IMR-90 (cell line): Measurements from ENCODE around the gene TAF4. TPM values are rescaled to one million over a fixed set of nuclear protein-coding genes. Genes with fewer than 3 reads are reported as not detected.
A peak's percentile ranks its signal among the peaks of the same experiment; 100 is the strongest.

ENCODE experiments used
- ATAC-seq: fragments of 200-7000 bp; cut with Tn5 transposase; 2 replicates; pipeline ENCODE4 v1.9.1; 2020; ENCODE audit warnings: low read depth, mild to moderate bottlenecking, moderate library complexity
- BruUV-seq: library from RNA; stranded (reverse); fragments of 400-500 nt; replicated peaks from 2 replicates; lab custom pipeline; 2021; lab: Mats Ljungman, UMichigan
- CTCF ChIA-PET: fragments of 300-600 bp; formaldehyde crosslinking; extraction: SDS; loops from one replicate; lab custom pipeline; 2021; ENCODE audit warnings: antibody characterized with exemption; lab: Yijun Ruan, JAX
- POLR2A ChIA-PET: fragments of 300-600 bp; sonication (Branson Sonifier 250); formaldehyde crosslinking; loops from one replicate; lab custom pipeline; 2022; ENCODE audit warnings: antibody characterized with exemption; ENCODE audit not compliant: unreplicated experiment; lab: Charles Lee
- DNase-seq: peaks from one replicate; pipeline ENCODE4 v3.0.0; 2013
- H2AFZ ChIP-seq: replicated peaks from 2 replicates; pipeline ENCODE3; 2013; ENCODE audit warnings: low read length, mild to moderate bottlenecking; ENCODE audit not compliant: poor library complexity
- H2AK5ac ChIP-seq: 2 replicates; pipeline ENCODE4 v1.6.1; 2013; ENCODE audit warnings: low read depth, low read length, inconsistent platforms
- H2AK9ac ChIP-seq: replicated peaks from 2 replicates; pipeline ENCODE3; 2013; ENCODE audit warnings: mild to moderate bottlenecking, low read depth, low read length, moderate library complexity; ENCODE audit not compliant: poor library complexity
- H2BK120ac ChIP-seq: 2 replicates; pipeline ENCODE4 v1.6.1; 2013; ENCODE audit warnings: low read depth, low read length, inconsistent platforms
- H2BK15ac ChIP-seq: 3 replicates; pipeline ENCODE4 v1.6.1; 2013; ENCODE audit warnings: low read depth, low read length, inconsistent platforms
- H2BK20ac ChIP-seq: 2 replicates; pipeline ENCODE4 v1.6.1; 2013; ENCODE audit warnings: low read depth, mild to moderate bottlenecking, inconsistent platforms, low read length, moderate library complexity
- H2BK5ac ChIP-seq: 2 replicates; pipeline ENCODE4 v1.6.1; 2013; ENCODE audit warnings: mild to moderate bottlenecking, low read depth, low read length, inconsistent platforms; ENCODE audit not compliant: poor library complexity, severe bottlenecking
- H3K14ac ChIP-seq: replicated peaks from 2 replicates; pipeline ENCODE4 v1.6.1; 2013; ENCODE audit warnings: low read depth, low read length, inconsistent platforms
- H3K18ac ChIP-seq: 2 replicates; pipeline ENCODE4 v1.6.1; 2013; ENCODE audit warnings: low read depth, low read length, control low read depth
- H3K23ac ChIP-seq: 2 replicates; pipeline ENCODE4 v1.6.1; 2013; ENCODE audit warnings: low read depth, low read length, inconsistent platforms
- H3K27ac ChIP-seq: 2 replicates; pipeline ENCODE4 v1.5.1; 2013; ENCODE audit warnings: mild to moderate bottlenecking, control low read depth, low read length; ENCODE audit not compliant: insufficient read depth
- H3K27me3 ChIP-seq: 2 replicates; pipeline ENCODE4 v1.6.1; 2013; ENCODE audit warnings: low read length; ENCODE audit not compliant: control insufficient read depth, insufficient read depth
- H3K36me3 ChIP-seq: 2 replicates; pipeline ENCODE4 v1.6.1; 2013; ENCODE audit warnings: low read length, mixed read lengths; ENCODE audit not compliant: control insufficient read depth, insufficient read depth
- H3K4ac ChIP-seq: 2 replicates; pipeline ENCODE4 v1.6.1; 2013; ENCODE audit warnings: low read depth, low read length, inconsistent platforms
- H3K4me1 ChIP-seq: 2 replicates; pipeline ENCODE4 v1.6.1; 2013; ENCODE audit warnings: low read length, mixed read lengths; ENCODE audit not compliant: control insufficient read depth, insufficient read depth
- H3K4me2 ChIP-seq: 2 replicates; pipeline ENCODE4 v1.6.1; 2013; ENCODE audit warnings: low read depth, mild to moderate bottlenecking, control low read depth, low read length, moderate library complexity
- H3K4me3 ChIP-seq: 2 replicates; pipeline ENCODE4 v1.5.1; 2013; ENCODE audit warnings: low read depth, mild to moderate bottlenecking, control low read depth, low read length, moderate library complexity; ENCODE audit not compliant: insufficient read depth
- H3K56ac ChIP-seq: 2 replicates; pipeline ENCODE4 v1.6.1; 2013; ENCODE audit warnings: low read length, inconsistent platforms; ENCODE audit not compliant: insufficient read depth; ENCODE audit errors: extremely low read depth
- H3K79me1 ChIP-seq, 2 experiments: 2 replicates each; pipeline ENCODE4 v1.6.1; 2013; ENCODE audit warnings: low read length in 2 of 2, inconsistent platforms in 1 of 2, low read depth in 1 of 2
- H3K9ac ChIP-seq: 2 replicates; pipeline ENCODE4 v1.6.1; 2013; ENCODE audit warnings: low read depth, low read length, control low read depth
- H3K9me1 ChIP-seq: 2 replicates; pipeline ENCODE4 v1.6.1; 2013; ENCODE audit warnings: low read length, inconsistent platforms; ENCODE audit not compliant: insufficient read depth
- H3K9me3 ChIP-seq: 2 replicates; pipeline ENCODE4 v1.6.1; 2013; ENCODE audit warnings: low read length; ENCODE audit not compliant: control insufficient read depth, insufficient read depth
- H4K20me1 ChIP-seq: 2 replicates; pipeline ENCODE4 v1.6.1; 2013; ENCODE audit warnings: low read length, inconsistent platforms; ENCODE audit not compliant: insufficient read depth
- H4K5ac ChIP-seq: 2 replicates; pipeline ENCODE4 v1.6.1; 2013; ENCODE audit warnings: mild to moderate bottlenecking, low read depth, low read length, control low read depth
- H4K8ac ChIP-seq, 2 experiments: 2 replicates each; pipeline ENCODE4 v1.6.1; 2013; ENCODE audit warnings: low read depth in 2 of 2, low read length in 2 of 2, control low read depth in 1 of 2, inconsistent platforms in 1 of 2
- H4K91ac ChIP-seq: 2 replicates; pipeline ENCODE4 v1.6.1; 2013; ENCODE audit warnings: low read depth, low read length, inconsistent platforms; ENCODE audit not compliant: insufficient read depth
- BHLHE40 ChIP-seq: fragments of 150-350 bp; IDR thresholded peaks from 2 replicates; pipeline ENCODE4 v1.6.1; 2016; ENCODE audit warnings: mild to moderate bottlenecking, low read depth, low read length
- CEBPB ChIP-seq: IDR thresholded peaks from 2 replicates; pipeline ENCODE4 v1.6.1; 2012; ENCODE audit warnings: low read depth, low read length, improper control_type of control experiment
- CHD1 ChIP-seq: IDR thresholded peaks from 2 replicates; pipeline ENCODE4 v1.6.1; 2012; ENCODE audit warnings: low read depth, low read length, improper control_type of control experiment
- CTCF ChIP-seq: conservative IDR thresholded peaks from 2 replicates; pipeline ENCODE4 v1.5.1; 2012; ENCODE audit warnings: mild to moderate bottlenecking, low read depth, low read length, improper control_type of control experiment
- FOS ChIP-seq: fragments of 150-350 bp; IDR thresholded peaks from 2 replicates; pipeline ENCODE4 v1.6.1; 2016; ENCODE audit warnings: low read depth, low read length
- MAFK ChIP-seq: IDR thresholded peaks from 2 replicates; pipeline ENCODE4 v1.6.1; 2012; ENCODE audit warnings: low read depth, low read length, improper control_type of control experiment
- MAZ ChIP-seq: IDR thresholded peaks from 2 replicates; pipeline ENCODE4 v1.6.1; 2012; ENCODE audit warnings: low read depth, mild to moderate bottlenecking, low read length, improper control_type of control experiment, moderate library complexity, borderline replicate concordance
- MXI1 ChIP-seq: IDR thresholded peaks from 2 replicates; pipeline ENCODE4 v1.6.1; 2012; ENCODE audit warnings: low read depth, mild to moderate bottlenecking, low read length, moderate library complexity, borderline replicate concordance
- NFE2L2 ChIP-seq: fragments of 150-350 bp; IDR thresholded peaks from 2 replicates; pipeline ENCODE4 v1.6.1; 2016; ENCODE audit warnings: low read depth, mild to moderate bottlenecking, low read length
- POLR2A ChIP-seq: IDR thresholded peaks from 2 replicates; pipeline ENCODE4 v1.6.1; 2012; ENCODE audit warnings: mild to moderate bottlenecking, low read depth, low read length
- RAD21 ChIP-seq: IDR thresholded peaks from 2 replicates; pipeline ENCODE4 v1.6.1; 2012; ENCODE audit warnings: low read length, improper control_type of control experiment
- RCOR1 ChIP-seq: IDR thresholded peaks from 2 replicates; pipeline ENCODE4 v1.6.1; 2012; ENCODE audit warnings: mild to moderate bottlenecking, low read length, improper control_type of control experiment; ENCODE audit not compliant: insufficient replicate concordance
- RFX5 ChIP-seq: IDR thresholded peaks from 2 replicates; pipeline ENCODE4 v1.8.0; 2012; ENCODE audit warnings: low read depth, mild to moderate bottlenecking, low read length, moderate library complexity
- SMC3 ChIP-seq: fragments of 150-350 bp; IDR thresholded peaks from 2 replicates; pipeline ENCODE4 v1.6.1; 2016; ENCODE audit warnings: low read depth, mild to moderate bottlenecking, antibody characterized with exemption, low read length, moderate library complexity
- WGBS, 2 experiments: methylation state at CpG; one replicate each; pipeline versions ENCODE4 v1.1.5 to v1.1.7; 2013; ENCODE audit warnings: missing lambda C conversion rate in 2 of 2; ENCODE audit not compliant: insufficient read length in 1 of 2; ENCODE audit errors: extremely low coverage in 2 of 2; 5-methylcytosine and 5-hydroxymethylcytosine counted together
- dilution Hi-C: fragments of 300-500 bp; cut with HindIII; formaldehyde crosslinking; loops from one replicate; pipeline ENCODE4 v1.14.3; 2018; ENCODE audit warnings: low sequenced_read_pairs; ENCODE audit not compliant: unreplicated experiment
- in situ Hi-C: fragments of 300-500 bp; cut with MboI; formaldehyde crosslinking; loops from 3 replicates; pipeline ENCODE4 v1.14.3; 2019; ENCODE audit warnings: low sequenced_read_pairs, inconsistent platforms, mixed read lengths
- intact Hi-C: fragments of 100-400 bp; cut with micrococcal nuclease; formaldehyde crosslinking; loops from 2 replicates; pipeline ENCODE4 v1.10.0; 2022
- polyA plus RNA-seq, 3 experiments: library from polyadenylated mRNA; depleted of rRNA; stranded (reverse); fragments of >200 nt; gene quantifications; 2 replicates each; pipeline ENCODE4 v1.2.3, GENCODE V29; 2012; ENCODE audit warnings: low replicate concordance in 1 of 3
- total RNA-seq: library from RNA; depleted of rRNA; stranded (reverse); fragments of >200 nt; gene quantifications from 2 replicates; pipeline ENCODE4 v1.2.3, GENCODE V29; 2012
- TF ChIP-seq, protein P1 (sequence below): fragments of 150-350 bp; IDR thresholded peaks from 2 replicates; pipeline ENCODE4 v1.6.1; 2017; ENCODE audit warnings: mild to moderate bottlenecking, antibody characterized with exemption, low read length, low read depth

TAF4 gene
- total and polyA plus RNA-seq, 2 of the 4 experiments (the other 2 are of a cell fraction), result 1.4 to 5.1 TPM

DNA sequence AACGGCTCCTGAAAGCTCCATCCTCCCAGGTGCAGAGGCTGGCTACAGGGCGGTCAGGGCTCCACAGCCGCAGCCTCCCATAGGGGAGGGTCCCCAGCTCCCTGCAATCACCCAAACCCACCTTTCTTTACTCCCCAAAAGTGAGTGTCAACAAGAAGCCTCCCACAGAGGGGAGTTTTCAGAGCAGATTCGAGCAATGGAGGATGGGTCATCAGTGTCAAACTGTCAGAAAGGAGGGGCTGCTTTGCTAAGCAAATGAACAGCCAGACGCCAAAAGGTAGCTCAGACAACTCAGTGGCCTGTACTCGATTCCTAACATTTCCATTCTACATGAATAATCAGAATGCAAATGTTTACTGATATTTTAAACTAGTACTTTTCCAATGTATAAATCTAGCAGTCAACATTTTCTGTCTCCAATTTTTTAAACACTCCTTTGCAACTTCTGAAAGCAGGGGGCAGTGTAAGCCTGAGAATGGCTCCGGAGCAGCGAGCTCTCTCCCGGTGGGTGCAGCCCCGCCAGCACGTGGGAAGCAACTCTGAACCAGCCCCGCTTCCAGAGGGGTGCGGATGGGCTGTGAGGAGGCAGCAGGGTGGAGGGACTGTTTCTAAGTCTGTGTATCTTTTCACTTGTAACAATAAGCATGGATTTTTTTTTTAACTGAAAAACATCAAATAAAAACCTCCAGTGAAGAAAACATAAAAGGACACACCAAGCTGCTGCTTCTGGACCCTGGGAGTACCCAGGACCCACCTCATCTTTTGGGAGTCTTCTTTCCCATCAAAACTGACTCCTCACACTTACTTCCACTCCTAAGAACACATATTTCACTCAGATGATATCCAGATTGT, 54.9 kb downstream of the TAF4 start:
- no peak overlapping the region for H2BK20ac ChIP-seq
- H3K14ac ChIP-seq, result no peak overlapping the region
- H4K20me1 ChIP-seq, result peaks cover 27% of the 10 kb centered on the region
- no peak overlapping the region for H2BK15ac ChIP-seq
- CTCF ChIA-PET, result interaction anchor here (0.8 to 1.9 kb wide), 6 partner anchors 8 to 176 kb away, joined by 3 to 8 read pairs (median 4); no protein-coding TSS in a partner anchor
- H3K23ac ChIP-seq, result no peak overlapping the region
- H2AK5ac ChIP-seq, result no peak overlapping the region
- H2AK9ac ChIP-seq, result no peak overlapping the region
- no peak overlapping the region for H4K91ac ChIP-seq
- H4K8ac ChIP-seq, result no peak overlapping the region
- H3K9me1 ChIP-seq, result 0 out of 2 replicates have a peak, but pooled peaks cover 3% of the 10 kb centered on the region
- no peak overlapping the region for H3K4me2 ChIP-seq
- H3K9me3 ChIP-seq, result no peaks in the 10 kb centered on the region
- H2AFZ ChIP-seq, result peak overlapping the region; percentile 62
- intact Hi-C loops (loop anchor here (1.0 to 10.0 kb wide), 5 partner anchors 113 to 374 kb away; partner anchors contain the start of gene RPS21), in situ Hi-C loops (loop anchor here (25.0 kb wide), 1 partner anchor 377 kb away; the partner anchor contains the start of gene RPS21), dilution Hi-C loops (no loop called here)
- no peaks in the 10 kb centered on the region for H3K27me3 ChIP-seq
- no peak overlapping the region for H2BK5ac ChIP-seq
- no peak overlapping the region for H3K18ac ChIP-seq
- H3K4ac ChIP-seq, result no peak overlapping the region
- peaks cover 2% of the 10 kb centered on the region; the same call in 1 of the 2 replicates for H3K4me1 ChIP-seq
- no CpG with 5 or more reads among the region's 13 CpGs for WGBS, 2 experiments
- no peak overlapping the region for H3K27ac ChIP-seq
- H4K5ac ChIP-seq, result no peak overlapping the region
- H3K4me3 ChIP-seq, result no peak overlapping the region
- H3K9ac ChIP-seq, result no peak overlapping the region
- H2BK120ac ChIP-seq, result no peak overlapping the region
- no peak overlapping the region for H3K56ac ChIP-seq
- H3K36me3 ChIP-seq, result peaks cover 45% of the 10 kb centered on the region
- H3K79me1 ChIP-seq, result peaks cover 8 to 32% of the 10 kb centered on the region in 2 experiments; a peak in 3 of 4 replicates
- peak; percentile 55 for DNase-seq
- peak; percentile 91 for ATAC-seq
- POLR2A ChIA-PET, result interaction anchor here (0.6 kb wide), 2 partner anchors 15 to 177 kb away, joined by 3 to 12 read pairs; no protein-coding TSS in a partner anchor
- no TSS peak for BruUV-seq
- peak; percentile 64; the same call in 1 of the 2 replicates for TF ChIP-seq MAZ
- no peak for TF ChIP-seq RCOR1
- no peak for TF ChIP-seq RFX5
- TF ChIP-seq CEBPB, result no peak
- peak; percentile 89; the same call in 1 of the 2 replicates for TF ChIP-seq MXI1
- TF ChIP-seq FOS, result no peak
- 0 out of 2 replicates have a peak, but pooled peaks have one; percentile 38 for TF ChIP-seq BHLHE40
- TF ChIP-seq CHD1, result no peak
- TF ChIP-seq NFE2L2, result no peak
- TF ChIP-seq CTCF, result peak; percentile 88
- TF ChIP-seq POLR2A, result no peak
- no peak for TF ChIP-seq MAFK
- TF ChIP-seq SMC3, result peak; percentile 89
- TF ChIP-seq RAD21, result peak; percentile 94
- TF ChIP-seq, protein P1, sequence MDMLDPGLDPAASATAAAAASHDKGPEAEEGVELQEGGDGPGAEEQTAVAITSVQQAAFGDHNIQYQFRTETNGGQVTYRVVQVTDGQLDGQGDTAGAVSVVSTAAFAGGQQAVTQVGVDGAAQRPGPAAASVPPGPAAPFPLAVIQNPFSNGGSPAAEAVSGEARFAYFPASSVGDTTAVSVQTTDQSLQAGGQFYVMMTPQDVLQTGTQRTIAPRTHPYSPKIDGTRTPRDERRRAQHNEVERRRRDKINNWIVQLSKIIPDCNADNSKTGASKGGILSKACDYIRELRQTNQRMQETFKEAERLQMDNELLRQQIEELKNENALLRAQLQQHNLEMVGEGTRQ, result peak; percentile 56; the same call in 1 of the 2 replicates
